Measurements from ENCODE around the gene HS3ST6. TPM values are rescaled to one million over a fixed set of nuclear protein-coding genes. Genes with fewer than 3 reads are reported as not detected.

The HS3ST6 gene
- total and polyA plus RNA-seq, 9 of the 15 experiments (the other 6 are each of a cell fraction or from before 2014, with no cell fraction given), result not detected

- TF ChIP-seq ZNF639 (CRISPR knock-in tag; conservative IDR thresholded peaks at IDR 0.05 in 1 of 2, IDR thresholded peaks at IDR 0.05 in 1 of 2) (peak in 1 of 2 experiments; percentile 34; a peak in 1 of 4 replicates), NFE2 (IDR thresholded peaks at IDR 0.05; ENCODE audit: low read depth) (no peak), ETS1 (conservative IDR thresholded peaks at IDR 0.05; ENCODE audit: control insufficient read depth, low read depth, low read length) (peak; percentile 32; the same call in 1 of the 2 replicates), SFPQ (IDR thresholded peaks at IDR 0.05; ENCODE audit: low read depth, low read length) (no peak), ESRRA (IDR thresholded peaks at IDR 0.05; ENCODE audit: borderline replicate concordance, low read depth) (no peak)
Observed at GRCh38 chr16:1871974-1872635, 46.1 kb downstream of the HS3ST6 start, which contains the start of gene MEIOB (continued).
